RPMI7951 (cell line): Measurements from ENCODE around the gene PLGLB1. TPM values are rescaled to one million over a fixed set of nuclear protein-coding genes. Genes with fewer than 3 reads are reported as not detected.
"Not testable (repeated sequence)": the region's sequence is repeated elsewhere in the genome, so short reads cannot be mapped to it uniquely, and the experiment has no call there.

Experiments used
- DNase-seq: peaks from one replicate; pipeline ENCODE4 v3.0.0-alpha.2; 2012; ENCODE audit warnings: low read depth
- total RNA-seq: library from RNA; depleted of rRNA; stranded (reverse); fragments of >200 nt; shearing (Covaris generic); gene quantifications from 2 replicates; pipeline ENCODE4 v1.2.3, GENCODE V29; 2014; rRNA removed

The PLGLB1 gene
- 0.36 TPM in 1 of 2 replicates, not detected in the other for total RNA-seq

- not testable (repeated sequence) for DNase-seq
Observed at GRCh38 chr2:87021744-87022143, at the start of gene PLGLB1. Gene PLGLB1 (minus strand): TSS chr2:87021844. CDS start chr2:87021783, 61 bp downstream.

GRCh38 chr2:87064305-87064704 lies 42.7 kb upstream of the PLGLB1 start:
- not testable (repeated sequence) for DNase-seq

- not testable (repeated sequence) for DNase-seq
Observed at GRCh38 chr2:87063431-87063830, 41.8 kb upstream of the PLGLB1 start.

GRCh38 chr2:87061519-87061918 lies 39.9 kb upstream of the PLGLB1 start:
- not testable (repeated sequence) for DNase-seq

- DNase-seq, result not testable (repeated sequence)
Observed at GRCh38 chr2:87057606-87058005, 36.0 kb upstream of the PLGLB1 start.

GRCh38 chr2:87056843-87057242 lies 35.2 kb upstream of the PLGLB1 start:
- not testable (repeated sequence) for DNase-seq

- not testable (repeated sequence) for DNase-seq
Observed at GRCh38 chr2:87056435-87056834, 34.8 kb upstream of the PLGLB1 start.

- not testable (repeated sequence) for DNase-seq
Observed at GRCh38 chr2:87054375-87054774, 32.7 kb upstream of the PLGLB1 start.

GRCh38 chr2:87041321-87041978 lies 19.8 kb upstream of the PLGLB1 start:
- not testable (repeated sequence) for DNase-seq

- not testable (repeated sequence) for DNase-seq
Observed at GRCh38 chr2:87028607-87029006, 7.0 kb upstream of the PLGLB1 start.

GRCh38 chr2:87026816-87027215 lies 5.2 kb upstream of the PLGLB1 start:
- DNase-seq, result not testable (repeated sequence)

- DNase-seq, result not testable (repeated sequence)
Observed at GRCh38 chr2:87025927-87026326, 4.3 kb upstream of the PLGLB1 start.

GRCh38 chr2:87023988-87024615 lies 2.5 kb upstream of the PLGLB1 start:
- not testable (repeated sequence) for DNase-seq

- DNase-seq, result not testable (repeated sequence)
Observed at GRCh38 chr2:87021043-87021442, 601 bp downstream of the PLGLB1 start.

- not testable (repeated sequence) for DNase-seq
Observed at GRCh38 chr2:87019053-87019452, 2.6 kb downstream of the PLGLB1 start.

- DNase-seq, result not testable (repeated sequence)
Observed at GRCh38 chr2:87014489-87015169, 7.0 kb downstream of the PLGLB1 start.

- DNase-seq, result not testable (repeated sequence)
Observed at GRCh38 chr2:87004398-87004797, 17.2 kb downstream of the PLGLB1 start.

Other genes starting within 250 kb of the PLGLB1 start
- not detected in 2 replicates for gene CD8A, start 230.9 kb downstream of the PLGLB1 start, total RNA-seq
- gene CD8B, start 160.0 kb downstream of the PLGLB1 start, total RNA-seq, result not detected in 2 replicates
- gene RGPD1, start 79.7 kb downstream of the PLGLB1 start, total RNA-seq, result 1.3 and 1.6 TPM in 2 replicates